ENCODE results near the gene XCL1. TPM values are rescaled to one million over a fixed set of nuclear protein-coding genes. Genes with fewer than 3 reads are reported as not detected.

XCL1 gene
- total RNA-seq, 1 experiment from 2014 or later = not detected

- ATAC-seq = no peak
- ChIA-PET RAD21 (ENCODE audit: low non-redundant PET in 1 of 2, low total read pairs in 2 of 2, uncharacterized antibody in 2 of 2, unreplicated experiment in 2 of 2) (no interaction called here), CTCF (no interaction called here), POLR2A (no interaction called here)
- no peak overlapping the region for H3K4me3 ChIP-seq (replicated peaks in 1 of 2; ENCODE audit: low read depth in 1 of 2, low read length in 2 of 2)
- no peaks in the 10 kb centered on the region for H3K27me3 ChIP-seq (ENCODE audit: insufficient read depth, low read length)
- no peaks in the 10 kb centered on the region for H3K4me1 ChIP-seq (ENCODE audit: control insufficient read depth in 1 of 2, insufficient read depth in 2 of 2, low read length in 2 of 2)
- H3K9me2 ChIP-seq (ENCODE audit: insufficient read depth) = no peaks in the 10 kb centered on the region
- no peaks in the 10 kb centered on the region for H3K9me3 ChIP-seq (ENCODE audit: control insufficient read depth in 1 of 2, insufficient read depth in 1 of 2, low read depth in 1 of 2, low read length in 2 of 2)
- H3K27ac ChIP-seq (ENCODE audit: low read depth, low read length) = no peak overlapping the region
- no peak for DNase-seq (ENCODE audit: low read depth, low spot score)
- intact Hi-C loops (cut with micrococcal nuclease) = no loop called here
- H3K9ac ChIP-seq (ENCODE audit: low read length) = no peak overlapping the region
- no peak overlapping the region for H3K4me2 ChIP-seq (ENCODE audit: low read length)
- no peaks in the 10 kb centered on the region for H3K36me3 ChIP-seq (ENCODE audit: control insufficient read depth in 1 of 2, insufficient read depth in 2 of 2, low read length in 2 of 2)
- no TSS peak for BruUV-seq (replicated peaks)
- H2AFZ ChIP-seq (ENCODE audit: low read depth, low read length, poor library complexity, severe bottlenecking) = no peak overlapping the region
- H4K20me1 ChIP-seq (ENCODE audit: insufficient read depth) = no peaks in the 10 kb centered on the region
- TF ChIP-seq CEBPB (IDR thresholded peaks at IDR 0.05; ENCODE audit: low read depth) (no peak), EGR1 (IDR thresholded peaks at IDR 0.05; ENCODE audit: low read depth) (no peak), SIN3A (IDR thresholded peaks at IDR 0.05; ENCODE audit: low read depth) (no peak), ZFX (IDR thresholded peaks at IDR 0.05) (no peak)
- no peaks in the 10 kb centered on the region for H3K79me2 ChIP-seq (ENCODE audit: insufficient read depth, low read length)
Observed at GRCh38 chr1:168556647-168557046, 19.8 kb upstream of the XCL1 start.

GRCh38 chr1:168560370-168560769, 16.0 kb upstream of the XCL1 start:
- ChIA-PET RAD21 (ENCODE audit: low non-redundant PET in 1 of 2, low total read pairs in 2 of 2, uncharacterized antibody in 2 of 2, unreplicated experiment in 2 of 2) (no interaction called here), CTCF (no interaction called here), POLR2A (no interaction called here)
- Histone ChIP-seq H3K36me3 (ENCODE audit: control insufficient read depth in 1 of 2, insufficient read depth in 2 of 2, low read length in 2 of 2) (no peaks in the 10 kb centered on the region), H3K9me3 (ENCODE audit: control insufficient read depth in 1 of 2, insufficient read depth in 1 of 2, low read depth in 1 of 2, low read length in 2 of 2) (no peaks in the 10 kb centered on the region), H3K79me2 (ENCODE audit: insufficient read depth, low read length) (no peaks in the 10 kb centered on the region), H3K27me3 (ENCODE audit: insufficient read depth, low read length) (no peaks in the 10 kb centered on the region), H3K9ac (ENCODE audit: low read length) (no peak overlapping the region), H3K4me1 (ENCODE audit: control insufficient read depth in 1 of 2, insufficient read depth in 2 of 2, low read length in 2 of 2) (no peaks in the 10 kb centered on the region), H3K4me2 (ENCODE audit: low read length) (no peak overlapping the region), H4K20me1 (ENCODE audit: insufficient read depth) (no peaks in the 10 kb centered on the region), H3K4me3 (replicated peaks in 1 of 2; ENCODE audit: low read depth in 1 of 2, low read length in 2 of 2) (no peak overlapping the region), H2AFZ (ENCODE audit: low read depth, low read length, poor library complexity, severe bottlenecking) (no peak overlapping the region), H3K27ac (ENCODE audit: low read depth, low read length) (no peak overlapping the region), H3K9me2 (ENCODE audit: insufficient read depth) (no peaks in the 10 kb centered on the region)
- intact Hi-C loops (cut with micrococcal nuclease) = no loop called here
- no peak for DNase-seq (ENCODE audit: low read depth, low spot score)
- BruUV-seq (replicated peaks) = no TSS peak
- ATAC-seq = no peak
- TF ChIP-seq EZH2phosphoT487 (IDR thresholded peaks at IDR 0.05; ENCODE audit: borderline replicate concordance) (no peak), FOSL1 (IDR thresholded peaks at IDR 0.05; ENCODE audit: low read depth) (no peak), EZH2 (IDR thresholded peaks at IDR 0.05) (no peak), CTCF (IDR thresholded peaks at IDR 0.05 in 2 of 3, conservative IDR thresholded peaks at IDR 0.05 in 1 of 3; ENCODE audit: borderline replicate concordance in 1 of 3, insufficient read depth in 1 of 3, low read depth in 2 of 3, low read length in 2 of 3) (no peak), YY1 (IDR thresholded peaks at IDR 0.05; ENCODE audit: extremely low read depth, insufficient replicate concordance, low read depth, low read length) (no peak), EGR1 (IDR thresholded peaks at IDR 0.05; ENCODE audit: low read depth) (no peak), CBX3 (IDR thresholded peaks at IDR 0.05; ENCODE audit: low read depth) (no peak), TCF7L2 (IDR thresholded peaks at IDR 0.05; ENCODE audit: borderline replicate concordance, extremely low read depth, insufficient read depth, insufficient read length) (no peak)
